ENCODE measurements around the gene CNPY1. TPM values are rescaled to one million over a fixed set of nuclear protein-coding genes. Genes with fewer than 3 reads are reported as not detected.

Gene CNPY1
- total and polyA plus RNA-seq, 2 experiments from 2014 or later: not detected

DNA sequence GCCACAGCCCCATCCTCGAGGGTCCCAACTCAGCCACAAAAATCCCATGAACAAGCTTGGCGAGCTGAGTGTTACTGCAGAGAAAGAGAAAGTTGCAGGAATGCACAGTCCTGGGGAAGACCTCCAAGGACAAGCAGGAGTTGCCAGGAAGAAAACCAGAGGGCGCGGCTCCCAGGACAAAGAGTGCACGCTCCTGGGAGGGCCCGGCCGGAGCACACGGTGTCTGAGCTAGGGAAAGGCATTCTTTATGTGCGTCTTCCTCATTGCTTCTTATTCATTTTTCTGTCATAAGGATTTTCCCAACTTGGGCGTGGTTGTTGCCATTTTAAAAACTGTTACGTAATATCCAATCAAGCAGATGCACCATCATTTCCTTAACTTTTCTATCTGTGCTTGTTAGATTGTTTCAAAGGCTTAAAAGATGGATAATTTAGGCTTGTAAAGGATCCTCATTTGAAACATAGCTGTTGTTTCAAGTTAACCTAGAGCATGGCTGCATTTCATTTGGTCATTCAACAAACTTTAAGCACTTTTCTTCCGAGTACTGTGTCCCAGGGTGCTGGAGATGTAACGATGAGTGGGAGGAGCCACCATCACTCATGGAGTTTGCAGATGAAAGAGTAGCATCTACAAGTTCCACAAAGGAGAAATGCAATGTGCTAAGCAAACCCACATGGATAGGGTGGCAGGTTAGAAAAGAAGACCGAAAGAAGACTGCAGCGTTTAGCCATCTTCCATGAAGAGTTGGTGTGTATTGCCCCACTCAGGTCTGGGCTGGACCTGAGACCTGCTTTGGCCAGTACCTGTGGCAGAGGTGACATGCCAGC is 5.6 kb upstream of the CNPY1 start:
- no peak overlapping the region for H3K4me2 ChIP-seq (ENCODE audit: unreplicated experiment)
- H3K27ac ChIP-seq: no peak overlapping the region
- no peaks in the 10 kb centered on the region for H3K9me2 ChIP-seq (ENCODE audit: insufficient read depth)
- 37 to 43% methylated on average over 15 of the region's 15 CpGs for WGBS, 2 experiments (ENCODE audit: low coverage in 1 of 2, low lambda C conversion rate in 2 of 2, missing lambda C conversion rate in 2 of 2)
- in situ Hi-C loops (cut with MboI): no loop called here
- no peaks in the 10 kb centered on the region for H3K9me3 ChIP-seq (ENCODE audit: low read depth)
- H3K36me3 ChIP-seq (ENCODE audit: low read depth): no peaks in the 10 kb centered on the region
- H2AFZ ChIP-seq: no peak overlapping the region
- H3K27me3 ChIP-seq (replicated peaks; ENCODE audit: insufficient read depth): no peaks in the 10 kb centered on the region
- no peak for TF ChIP-seq EZH2phosphoT487 (IDR thresholded peaks at IDR 0.05; ENCODE audit: insufficient read depth, low read depth)
- no peaks in the 10 kb centered on the region for H3F3A ChIP-seq (ENCODE audit: insufficient read depth)
- no peaks in the 10 kb centered on the region for H3K4me1 ChIP-seq (ENCODE audit: insufficient read depth)
- no peak overlapping the region for H3K9ac ChIP-seq
- no peaks in the 10 kb centered on the region for H3K79me2 ChIP-seq (ENCODE audit: insufficient read depth)
- H4K20me1 ChIP-seq (ENCODE audit: insufficient read depth): no peaks in the 10 kb centered on the region
- no peak for DNase-seq
- no peak overlapping the region for H3K4me3 ChIP-seq

- Histone ChIP-seq H2AFZ (no peak overlapping the region), H3K9me2 (ENCODE audit: insufficient read depth) (no peaks in the 10 kb centered on the region), H4K20me1 (ENCODE audit: insufficient read depth) (no peaks in the 10 kb centered on the region), H3K27me3 (replicated peaks; ENCODE audit: insufficient read depth) (peaks cover 4% of the 10 kb centered on the region; the same call in 1 of the 2 replicates), H3K4me1 (ENCODE audit: insufficient read depth) (no peaks in the 10 kb centered on the region), H3K27ac (no peak overlapping the region), H3F3A (ENCODE audit: insufficient read depth) (no peaks in the 10 kb centered on the region), H3K4me2 (ENCODE audit: unreplicated experiment) (no peak overlapping the region), H3K79me2 (ENCODE audit: insufficient read depth) (no peaks in the 10 kb centered on the region), H3K4me3 (no peak overlapping the region), H3K9me3 (ENCODE audit: low read depth) (no peaks in the 10 kb centered on the region), H3K9ac (no peak overlapping the region), H3K36me3 (ENCODE audit: low read depth) (no peaks in the 10 kb centered on the region)
- in situ Hi-C loops (cut with MboI): no loop called here
- WGBS, 2 experiments (ENCODE audit: low coverage in 1 of 2, low lambda C conversion rate in 2 of 2, missing lambda C conversion rate in 2 of 2): 65% methylated on average over 12 of the region's 12 CpGs
- no peak for TF ChIP-seq EZH2phosphoT487 (IDR thresholded peaks at IDR 0.05; ENCODE audit: insufficient read depth, low read depth)
- no peak for TF ChIP-seq EZH2 (IDR thresholded peaks at IDR 0.05; ENCODE audit: insufficient read depth, poor library complexity, severe bottlenecking)
- DNase-seq: no peak
Measured at GRCh38 chr7:155550916-155551315, 4.6 kb upstream of the CNPY1 start.

DNA sequence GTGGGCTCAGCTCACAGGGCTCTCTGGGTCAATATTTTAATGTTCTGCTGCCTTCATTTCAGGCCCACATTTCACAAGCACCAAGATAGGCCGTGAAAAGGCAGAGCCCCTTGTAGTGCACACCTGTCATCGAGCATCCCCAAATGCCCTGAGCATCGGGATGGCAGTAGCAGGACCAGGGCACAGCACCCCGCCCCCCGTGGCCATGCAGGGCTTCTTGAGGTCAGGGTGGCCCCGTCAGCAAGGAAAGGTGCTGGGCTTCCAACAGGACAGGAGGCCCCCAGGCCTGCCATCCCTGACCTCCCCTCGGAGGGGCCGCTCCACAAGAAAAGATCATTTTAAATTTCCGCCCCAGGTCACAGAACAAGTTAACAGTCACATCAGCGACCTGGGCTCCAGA is 2.9 kb upstream of the CNPY1 start:
- Histone ChIP-seq H3K9me2 (ENCODE audit: insufficient read depth) (no peaks in the 10 kb centered on the region), H2AFZ (no peak overlapping the region), H3K36me3 (ENCODE audit: low read depth) (no peaks in the 10 kb centered on the region), H3K4me2 (ENCODE audit: unreplicated experiment) (no peak overlapping the region), H3K27me3 (replicated peaks; ENCODE audit: insufficient read depth) (peaks cover 10% of the 10 kb centered on the region; the same call in 1 of the 2 replicates), H3K9ac (no peak overlapping the region), H4K20me1 (ENCODE audit: insufficient read depth) (no peaks in the 10 kb centered on the region), H3K79me2 (ENCODE audit: insufficient read depth) (no peaks in the 10 kb centered on the region), H3K27ac (no peak overlapping the region), H3F3A (ENCODE audit: insufficient read depth) (no peaks in the 10 kb centered on the region), H3K4me3 (no peak overlapping the region), H3K4me1 (ENCODE audit: insufficient read depth) (no peaks in the 10 kb centered on the region), H3K9me3 (ENCODE audit: low read depth) (no peaks in the 10 kb centered on the region)
- TF ChIP-seq EZH2 (IDR thresholded peaks at IDR 0.05; ENCODE audit: insufficient read depth, poor library complexity, severe bottlenecking) (no peak), EZH2phosphoT487 (IDR thresholded peaks at IDR 0.05; ENCODE audit: insufficient read depth, low read depth) (no peak)
- DNase-seq: no peak
- in situ Hi-C loops (cut with MboI): no loop called here
- WGBS, 2 experiments (ENCODE audit: low coverage in 1 of 2, low lambda C conversion rate in 2 of 2, missing lambda C conversion rate in 2 of 2): 41 to 43% methylated on average over 10 of the region's 10 CpGs

DNA sequence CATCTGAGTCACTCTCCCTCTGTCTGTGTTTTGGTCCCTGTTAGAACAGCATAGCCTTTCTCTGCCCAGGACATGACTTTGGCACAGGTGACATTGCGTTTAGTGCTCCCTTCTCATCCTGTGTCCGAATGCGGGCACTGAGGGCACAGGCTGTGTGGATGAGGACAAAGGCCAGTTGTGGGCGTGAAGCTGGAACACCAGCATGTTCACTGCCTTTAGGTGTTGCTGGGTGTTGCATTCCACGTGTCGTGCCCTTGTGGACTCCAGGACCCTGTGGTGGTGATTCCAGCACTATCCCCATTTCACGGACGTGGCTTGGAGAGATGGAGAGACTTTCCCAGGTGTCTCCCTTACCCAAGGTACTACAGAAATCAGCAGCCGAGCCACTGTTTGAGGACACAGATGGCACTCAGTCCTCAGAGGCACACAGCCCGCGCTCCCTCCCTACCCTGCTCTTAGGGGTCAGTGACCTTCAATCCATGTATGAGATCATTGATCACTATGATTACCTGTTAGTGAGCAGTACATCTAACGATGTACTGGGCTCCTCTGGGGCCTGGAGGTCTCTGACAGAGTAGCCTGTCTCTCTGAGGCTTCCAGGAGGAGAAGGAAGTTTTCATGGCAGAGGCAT is 917 bp upstream of the CNPY1 start:
- TF ChIP-seq EZH2 (IDR thresholded peaks at IDR 0.05; ENCODE audit: insufficient read depth, poor library complexity, severe bottlenecking) (no peak), EZH2phosphoT487 (IDR thresholded peaks at IDR 0.05; ENCODE audit: insufficient read depth, low read depth) (no peak)
- WGBS, 2 experiments (ENCODE audit: low coverage in 1 of 2, low lambda C conversion rate in 2 of 2, missing lambda C conversion rate in 2 of 2): 44 to 45% methylated on average over 12 of the region's 12 CpGs

More for the DNA sequence above, 917 bp upstream of the CNPY1 start:
- Histone ChIP-seq H2AFZ (no peak overlapping the region), H3K36me3 (ENCODE audit: low read depth) (no peaks in the 10 kb centered on the region), H3K27me3 (replicated peaks; ENCODE audit: insufficient read depth) (peaks cover 14% of the 10 kb centered on the region), H3K9me2 (ENCODE audit: insufficient read depth) (no peaks in the 10 kb centered on the region), H3K9ac (no peak overlapping the region), H3K27ac (no peak overlapping the region), H3K4me3 (no peak overlapping the region), H4K20me1 (ENCODE audit: insufficient read depth) (no peaks in the 10 kb centered on the region), H3K9me3 (ENCODE audit: low read depth) (no peaks in the 10 kb centered on the region), H3K4me2 (ENCODE audit: unreplicated experiment) (no peak overlapping the region), H3F3A (ENCODE audit: insufficient read depth) (no peaks in the 10 kb centered on the region), H3K4me1 (ENCODE audit: insufficient read depth) (no peaks in the 10 kb centered on the region), H3K79me2 (ENCODE audit: insufficient read depth) (no peaks in the 10 kb centered on the region)
- no peak for DNase-seq
- in situ Hi-C loops (cut with MboI): no loop called here
